Glutamatergic neuron (in vitro differentiated cells): ENCODE results near the gene MFSD6. TPM values are rescaled to one million over a fixed set of nuclear protein-coding genes. Genes with fewer than 3 reads are reported as not detected.

ENCODE experiments used
- DNase-seq: peaks from one replicate; pipeline ENCODE4 v3.0.0; 2022
- H3K27ac Mint-ChIP-seq: one replicate; pipeline ENCODE4 v1.8.0; 2020; ENCODE audit warnings: mild to moderate bottlenecking, mixed read lengths, inconsistent platforms; ENCODE audit not compliant: unreplicated experiment
- H3K27me3 Mint-ChIP-seq: one replicate; pipeline ENCODE4 v1.8.0; 2020; ENCODE audit warnings: mild to moderate bottlenecking, moderate library complexity, mixed read lengths, inconsistent platforms; ENCODE audit not compliant: unreplicated experiment
- H3K36me3 Mint-ChIP-seq: one replicate; pipeline ENCODE4 v1.8.0; 2020; ENCODE audit warnings: mild to moderate bottlenecking, mixed read lengths, inconsistent platforms; ENCODE audit not compliant: unreplicated experiment
- H3K4me1 Mint-ChIP-seq: one replicate; pipeline ENCODE4 v1.8.0; 2020; ENCODE audit warnings: mild to moderate bottlenecking, low read depth, mixed read lengths, inconsistent platforms; ENCODE audit not compliant: unreplicated experiment
- H3K4me3 Mint-ChIP-seq: one replicate; pipeline ENCODE4 v1.8.0; 2020; ENCODE audit warnings: mild to moderate bottlenecking, mixed read lengths, inconsistent platforms; ENCODE audit not compliant: unreplicated experiment
- H3K9me3 Mint-ChIP-seq: one replicate; pipeline ENCODE4 v1.8.0; 2020; ENCODE audit warnings: mild to moderate bottlenecking, moderate library complexity, mixed read lengths, inconsistent platforms; ENCODE audit not compliant: unreplicated experiment
- total RNA-seq: library from RNA; stranded (reverse); fragmentation: NEBNext Ultra II Directional; extraction: Animal tissue kit (Norgen Biotek cat#: 25700); gene quantifications from one replicate; pipeline ENCODE4 v1.2.1, GENCODE V29; 2021; ENCODE audit not compliant: unreplicated experiment
- TF ChIP-seq, protein P1 (sequence below): fragments of 200-600 bp; sonication (generic); IDR thresholded peaks from one replicate; pipeline ENCODE4 v1.5.0; 2021; ENCODE audit not compliant: partially characterized antibody, unreplicated experiment

MFSD6 gene
- total RNA-seq, 1 donor from 2014 or later = 31.0 TPM

- H3K4me1 Mint-ChIP-seq = no peaks in the 10 kb centered on the region
- peaks cover 2% of the 10 kb centered on the region for H3K27me3 Mint-ChIP-seq
- TF ChIP-seq, protein P1, sequence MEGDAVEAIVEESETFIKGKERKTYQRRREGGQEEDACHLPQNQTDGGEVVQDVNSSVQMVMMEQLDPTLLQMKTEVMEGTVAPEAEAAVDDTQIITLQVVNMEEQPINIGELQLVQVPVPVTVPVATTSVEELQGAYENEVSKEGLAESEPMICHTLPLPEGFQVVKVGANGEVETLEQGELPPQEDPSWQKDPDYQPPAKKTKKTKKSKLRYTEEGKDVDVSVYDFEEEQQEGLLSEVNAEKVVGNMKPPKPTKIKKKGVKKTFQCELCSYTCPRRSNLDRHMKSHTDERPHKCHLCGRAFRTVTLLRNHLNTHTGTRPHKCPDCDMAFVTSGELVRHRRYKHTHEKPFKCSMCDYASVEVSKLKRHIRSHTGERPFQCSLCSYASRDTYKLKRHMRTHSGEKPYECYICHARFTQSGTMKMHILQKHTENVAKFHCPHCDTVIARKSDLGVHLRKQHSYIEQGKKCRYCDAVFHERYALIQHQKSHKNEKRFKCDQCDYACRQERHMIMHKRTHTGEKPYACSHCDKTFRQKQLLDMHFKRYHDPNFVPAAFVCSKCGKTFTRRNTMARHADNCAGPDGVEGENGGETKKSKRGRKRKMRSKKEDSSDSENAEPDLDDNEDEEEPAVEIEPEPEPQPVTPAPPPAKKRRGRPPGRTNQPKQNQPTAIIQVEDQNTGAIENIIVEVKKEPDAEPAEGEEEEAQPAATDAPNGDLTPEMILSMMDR = no peak
- peaks cover 6% of the 10 kb centered on the region for H3K9me3 Mint-ChIP-seq
- DNase-seq = no peak
- no peak overlapping the region for H3K4me3 Mint-ChIP-seq
- no peaks in the 10 kb centered on the region for H3K36me3 Mint-ChIP-seq
- H3K27ac Mint-ChIP-seq = no peak overlapping the region
These were observed 116.8 kb downstream of the MFSD6 start for GRCh38 chr2:190524928-190525327.

- peaks cover 6% of the 10 kb centered on the region for H3K9me3 Mint-ChIP-seq
- no peaks in the 10 kb centered on the region for H3K4me1 Mint-ChIP-seq
- no peak overlapping the region for H3K4me3 Mint-ChIP-seq
- H3K27ac Mint-ChIP-seq = no peak overlapping the region
- no peaks in the 10 kb centered on the region for H3K36me3 Mint-ChIP-seq
- H3K27me3 Mint-ChIP-seq = no peaks in the 10 kb centered on the region
- DNase-seq = no peak
- TF ChIP-seq, protein P1 = no peak
These were observed 118.1 kb downstream of the MFSD6 start for GRCh38 chr2:190526105-190526750.

DNA sequence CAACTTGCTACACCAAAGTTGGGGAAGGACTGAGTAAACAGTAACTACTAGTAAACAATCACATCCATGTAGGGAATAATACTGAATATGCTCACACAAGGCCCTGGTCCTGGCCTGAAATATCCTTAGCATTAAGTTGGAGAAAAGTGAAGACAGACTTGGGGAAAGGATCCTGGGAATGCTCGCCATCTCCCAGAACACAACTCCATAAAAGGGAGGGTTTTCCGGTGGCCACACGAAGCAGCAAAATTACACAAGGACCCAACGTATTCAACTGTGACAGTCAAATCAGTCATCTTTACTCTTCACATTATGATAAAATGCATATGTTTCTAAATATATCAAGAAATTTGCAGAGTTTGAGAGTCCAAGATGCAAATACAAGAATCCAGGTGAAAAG lies 119.1 kb downstream of the MFSD6 start:
- Mint-ChIP-seq H3K36me3 (no peaks in the 10 kb centered on the region), H3K27me3 (no peaks in the 10 kb centered on the region), H3K27ac (no peak overlapping the region), H3K9me3 (peaks cover 6% of the 10 kb centered on the region), H3K4me1 (no peaks in the 10 kb centered on the region), H3K4me3 (no peak overlapping the region)
- DNase-seq = no peak
- TF ChIP-seq, protein P1 = no peak

DNA sequence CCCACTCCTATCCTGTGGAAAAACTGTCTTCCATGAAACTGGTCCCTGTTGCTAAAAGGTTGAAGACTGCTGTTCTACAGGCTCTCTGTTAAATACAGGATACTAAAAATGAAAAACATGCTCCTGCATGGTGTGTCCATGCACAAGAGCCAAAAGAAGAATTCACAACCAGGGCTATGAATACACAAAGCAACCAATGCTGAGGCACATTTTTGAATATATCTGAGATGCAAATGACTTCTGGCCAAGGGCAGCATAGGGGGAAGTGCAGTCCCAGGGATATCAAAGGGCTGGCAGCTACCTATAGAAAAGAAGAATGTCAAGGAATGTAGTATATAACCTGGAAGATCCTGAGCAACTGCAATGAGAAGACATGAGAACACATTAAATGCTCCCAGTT lies 119.8 kb downstream of the MFSD6 start:
- Mint-ChIP-seq H3K36me3 (no peaks in the 10 kb centered on the region), H3K4me3 (no peak overlapping the region), H3K27ac (no peak overlapping the region), H3K9me3 (peaks cover 6% of the 10 kb centered on the region), H3K27me3 (no peaks in the 10 kb centered on the region), H3K4me1 (no peaks in the 10 kb centered on the region)
- TF ChIP-seq, protein P1 = no peak
- no peak for DNase-seq

GRCh38 chr2:190528521-190529001 lies 120.4 kb downstream of the MFSD6 start:
- no peaks in the 10 kb centered on the region for H3K4me1 Mint-ChIP-seq
- no peaks in the 10 kb centered on the region for H3K27me3 Mint-ChIP-seq
- H3K27ac Mint-ChIP-seq = no peak overlapping the region

More at GRCh38 chr2:190528521-190529001, 120.4 kb downstream of the MFSD6 start:
- no peak for DNase-seq
- TF ChIP-seq, protein P1 = no peak
- H3K9me3 Mint-ChIP-seq = peaks cover 7% of the 10 kb centered on the region
- H3K4me3 Mint-ChIP-seq = no peak overlapping the region
- no peaks in the 10 kb centered on the region for H3K36me3 Mint-ChIP-seq
